GM19043 (cell line): ENCODE results near the gene MROH7.

ENCODE experiments used
- ATAC-seq: cut with Tn5 transposase; IDR thresholded peaks from one replicate; pipeline ENCODE4 v1.9.1; 2021; ENCODE audit warnings: low read depth; ENCODE audit not compliant: unreplicated experiment

Gene MROH7

DNA sequence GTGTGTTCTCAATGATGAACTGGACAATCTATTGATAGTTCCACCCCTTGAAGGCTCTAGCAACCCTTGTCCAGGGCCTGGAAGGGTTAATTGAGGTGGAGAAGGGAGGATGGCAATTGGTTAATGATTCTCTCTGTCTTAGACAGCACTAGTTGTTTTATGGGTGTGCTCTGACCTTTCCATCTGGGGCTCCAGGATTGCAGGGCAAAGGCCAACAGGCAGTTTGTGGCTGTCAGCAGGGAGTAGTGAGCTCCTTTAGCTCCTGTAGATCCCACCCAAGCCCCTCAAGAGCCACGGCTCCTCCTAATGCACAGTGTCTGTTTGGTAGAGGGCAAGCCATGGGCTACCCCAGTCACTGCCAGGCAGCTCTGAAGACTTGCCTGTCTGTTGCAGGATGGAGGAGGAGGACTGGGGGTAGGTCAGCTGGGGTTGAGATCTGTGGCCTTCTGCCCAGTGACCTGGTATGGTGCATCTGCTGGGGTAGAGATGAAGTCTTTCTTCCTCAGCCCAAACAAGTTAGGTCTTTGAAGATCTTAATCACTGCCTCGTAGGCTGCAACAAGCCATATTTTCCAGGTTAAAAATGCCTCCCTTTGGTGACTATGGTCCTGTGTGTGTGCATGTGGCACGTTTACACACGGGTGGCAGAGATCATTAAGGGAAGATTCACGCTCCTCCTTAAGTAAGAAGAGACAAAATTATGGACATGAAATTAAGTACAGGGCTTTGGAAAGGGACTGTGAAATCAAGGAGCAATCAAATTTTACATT, 7.7 kb downstream of the MROH7 start:
- ATAC-seq: no peak

DNA sequence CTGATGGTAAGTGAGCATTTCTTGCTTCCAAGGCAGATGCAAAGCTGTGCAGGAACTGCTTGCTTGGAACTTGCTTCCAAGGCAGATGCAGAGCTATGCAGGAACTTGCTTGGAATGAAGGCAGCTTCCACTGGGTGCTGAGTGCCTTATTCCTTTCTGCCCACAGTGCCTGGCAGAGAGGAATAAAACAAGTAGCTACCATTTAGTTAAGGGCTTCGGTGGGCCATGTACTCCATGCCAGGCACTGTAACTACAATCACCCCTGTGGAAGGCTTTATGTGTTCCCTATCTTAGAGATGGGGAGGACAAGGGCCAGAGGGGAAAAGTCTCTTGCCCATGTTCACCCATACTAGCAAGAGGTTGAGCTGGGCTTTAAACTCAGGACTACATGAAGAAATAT, 8.3 kb downstream of the MROH7 start:
- ATAC-seq: no peak

DNA sequence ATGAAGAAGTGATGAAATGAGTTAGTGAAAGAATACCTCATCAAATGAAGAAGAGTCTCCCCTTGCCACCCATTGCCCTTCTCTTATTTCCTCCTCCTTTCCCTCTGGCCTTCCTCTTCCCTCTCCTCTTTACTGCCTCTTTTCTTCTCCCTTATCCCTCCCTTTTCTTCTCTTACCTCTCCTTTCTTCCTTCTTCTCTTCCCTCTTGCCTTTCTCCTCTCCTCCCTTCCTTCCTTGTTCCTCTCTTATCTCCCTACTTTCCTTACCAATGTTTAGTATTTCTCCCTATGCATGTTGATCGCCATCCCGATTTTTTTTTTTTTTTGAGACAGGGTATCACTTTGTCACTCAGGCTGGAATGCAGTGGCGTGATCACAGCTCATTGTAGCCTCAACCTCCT, 8.8 kb downstream of the MROH7 start:
- no peak for ATAC-seq

DNA sequence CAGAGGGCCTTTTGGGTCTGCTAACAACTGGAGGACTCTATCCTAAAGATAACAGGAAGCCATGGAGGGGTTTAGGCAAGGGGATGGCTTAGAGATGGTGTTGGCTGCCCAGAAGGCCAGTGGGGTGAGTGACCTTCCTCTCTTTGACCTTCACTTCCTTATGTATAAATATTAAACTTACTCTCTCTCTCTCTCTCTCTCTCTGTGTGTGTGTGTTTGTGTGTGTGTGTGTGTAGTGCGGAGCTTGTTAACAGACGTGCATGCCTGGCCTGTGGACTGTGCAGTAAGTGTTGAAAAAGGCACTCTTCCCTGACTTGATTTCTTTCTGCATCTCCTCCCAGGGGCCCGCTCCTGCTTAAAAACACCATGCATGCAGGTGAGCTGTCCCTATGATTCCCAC, 10.0 kb downstream of the MROH7 start:
- ATAC-seq: no peak

DNA sequence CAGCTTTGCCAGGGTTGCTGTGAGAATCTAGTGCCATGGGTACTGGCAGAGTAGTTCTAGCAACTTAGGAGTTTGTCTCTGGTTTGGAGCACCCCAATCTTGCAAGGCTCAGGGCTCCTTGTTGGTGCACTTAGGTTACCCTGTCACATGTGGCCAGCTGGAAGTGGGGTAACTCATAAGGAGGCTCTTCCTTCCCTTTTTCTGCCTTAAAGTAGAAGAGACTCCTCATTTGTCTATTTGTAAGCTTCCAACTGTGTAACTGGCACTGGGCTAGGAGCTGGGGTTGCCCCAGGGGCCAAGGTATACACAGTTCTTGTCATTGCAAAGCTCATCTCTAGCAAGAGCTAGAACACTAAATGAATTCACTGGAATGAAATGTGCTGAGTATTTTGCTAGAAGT, 10.6 kb downstream of the MROH7 start:
- no peak for ATAC-seq

DNA sequence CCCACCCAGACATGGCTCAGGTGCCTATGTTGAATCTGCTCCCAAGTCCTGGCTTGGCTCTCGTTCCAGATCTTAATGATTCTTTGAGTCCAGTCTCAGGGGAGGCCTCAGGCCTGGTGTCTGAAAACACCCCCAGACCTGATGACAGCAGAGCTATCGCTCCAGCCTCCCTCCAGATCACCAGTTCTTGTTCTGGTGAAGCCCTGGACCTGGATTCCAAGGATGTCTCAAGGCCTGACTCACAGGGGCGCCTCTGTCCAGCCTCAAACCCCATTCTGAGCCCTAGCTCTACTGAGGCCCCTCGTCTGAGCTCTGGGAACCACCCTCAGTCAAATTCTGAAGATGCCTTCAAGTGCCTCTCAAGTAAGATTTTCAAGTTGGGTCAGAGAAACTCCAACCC, 11.4 kb downstream of the MROH7 start:
- ATAC-seq: no peak

DNA sequence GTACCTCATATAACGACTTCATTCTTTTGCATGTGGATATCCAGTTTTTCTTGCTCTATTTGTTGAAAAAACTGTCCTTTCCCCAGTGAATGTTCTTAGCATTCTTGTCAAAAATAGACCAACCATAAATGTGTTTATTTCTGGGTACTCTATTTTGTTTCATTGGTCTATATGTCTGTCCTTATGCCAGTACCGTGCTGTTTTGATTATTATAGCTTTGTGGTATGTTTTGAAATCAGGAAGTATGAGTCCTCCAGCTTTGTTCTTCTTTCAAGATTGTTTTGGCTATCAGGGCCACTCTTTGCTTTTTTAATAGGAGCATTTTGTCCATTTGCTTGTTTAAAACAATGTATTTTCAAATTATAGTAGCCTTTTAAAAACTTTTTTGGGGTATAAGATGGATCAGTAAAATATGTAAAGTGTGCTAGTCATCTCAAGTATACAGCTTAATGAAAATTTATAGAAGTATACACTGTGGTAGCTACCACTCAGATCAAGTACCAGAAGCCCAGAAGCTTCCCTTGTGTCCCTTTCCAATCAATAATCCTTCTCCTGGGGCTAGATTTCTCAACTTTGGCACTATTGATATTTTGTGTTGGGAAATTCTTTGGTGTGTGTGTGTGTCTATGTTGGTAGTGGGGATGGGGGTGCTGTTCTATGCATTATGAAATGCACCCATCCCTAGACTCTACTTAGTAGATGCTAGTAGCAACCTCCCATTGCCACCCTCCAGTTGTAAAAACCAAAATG, 16.8 kb downstream of the MROH7 start:
- ATAC-seq: no peak

DNA sequence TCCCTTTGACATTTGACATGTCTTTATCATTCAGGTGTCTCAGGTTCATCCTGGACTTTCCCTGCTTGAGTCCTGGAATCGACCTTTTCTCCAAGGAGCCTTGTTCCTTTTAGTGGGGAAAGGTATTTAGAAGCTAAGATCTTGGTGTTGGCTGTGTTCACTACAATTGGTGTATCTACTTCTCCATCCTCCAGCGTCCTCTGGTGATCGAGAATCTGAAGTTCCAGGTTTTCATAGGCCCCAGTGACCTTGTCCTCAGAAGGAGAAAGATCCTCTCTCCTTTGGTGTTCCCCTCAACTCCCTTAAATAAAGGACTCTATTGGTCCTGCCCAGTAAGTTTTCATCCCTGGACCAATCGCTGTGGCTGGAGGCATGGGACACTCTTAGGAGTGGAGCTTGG, 22.1 kb downstream of the MROH7 start:
- ATAC-seq: no peak

DNA sequence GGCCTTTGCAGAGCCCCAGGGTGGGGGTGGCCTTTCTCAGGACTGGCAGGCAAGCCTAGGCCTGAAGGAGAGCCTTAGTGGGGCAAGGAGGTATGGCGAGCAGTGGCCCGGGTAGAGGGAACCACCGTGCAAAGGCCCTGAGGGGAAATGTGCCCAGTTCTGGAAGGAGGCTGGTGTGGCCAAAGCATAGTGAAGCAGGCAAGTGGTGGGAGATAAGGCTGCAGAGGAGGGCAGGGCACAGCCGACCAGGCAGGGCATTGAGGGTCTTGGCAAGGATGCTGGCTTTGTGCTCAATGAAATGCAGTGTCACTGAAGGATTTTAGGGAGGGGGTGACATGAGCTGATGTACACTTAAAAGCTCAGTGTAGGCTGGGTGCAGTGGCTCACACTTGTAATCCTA, 22.8 kb downstream of the MROH7 start:
- ATAC-seq: no peak

DNA sequence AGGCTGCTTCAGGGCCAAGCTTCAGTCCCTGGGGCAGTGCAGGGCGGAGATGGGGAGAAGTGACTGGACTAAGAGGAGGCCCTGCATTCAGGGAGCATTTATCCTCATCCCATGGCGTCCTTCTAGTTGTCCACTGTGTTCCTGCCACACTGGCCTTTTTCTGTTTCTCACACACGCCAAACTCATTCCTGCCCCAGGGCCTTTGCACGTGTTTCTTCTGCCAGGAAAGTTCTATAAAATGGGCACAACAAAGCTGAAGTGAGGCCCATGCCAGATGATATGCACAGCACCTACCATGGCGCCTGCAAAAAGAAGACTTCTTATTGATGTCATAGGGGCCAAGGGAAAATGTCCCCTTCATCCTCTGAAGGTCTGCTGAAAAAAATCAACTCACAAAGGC, 24.3 kb downstream of the MROH7 start:
- no peak for ATAC-seq

DNA sequence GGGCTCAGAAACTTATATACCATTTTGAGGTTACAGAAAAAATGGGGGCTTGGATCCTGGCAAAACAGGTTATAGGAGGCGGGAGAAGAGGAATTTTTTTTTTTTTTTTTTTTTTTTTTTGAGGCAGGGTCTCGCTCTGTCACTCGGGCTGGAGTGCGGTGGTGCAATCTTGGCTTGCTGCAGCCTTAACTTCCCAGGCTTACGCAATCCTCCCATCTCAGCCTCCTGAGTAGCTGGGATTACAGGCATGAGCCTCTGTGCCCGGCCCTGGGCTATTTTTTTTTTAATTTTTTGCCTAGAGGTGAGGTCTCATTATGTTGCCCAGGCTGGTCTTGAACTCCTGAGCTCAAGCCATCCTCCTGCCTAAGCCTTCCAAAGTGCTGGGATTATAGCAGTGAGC, 24.7 kb downstream of the MROH7 start:
- ATAC-seq: no peak

DNA sequence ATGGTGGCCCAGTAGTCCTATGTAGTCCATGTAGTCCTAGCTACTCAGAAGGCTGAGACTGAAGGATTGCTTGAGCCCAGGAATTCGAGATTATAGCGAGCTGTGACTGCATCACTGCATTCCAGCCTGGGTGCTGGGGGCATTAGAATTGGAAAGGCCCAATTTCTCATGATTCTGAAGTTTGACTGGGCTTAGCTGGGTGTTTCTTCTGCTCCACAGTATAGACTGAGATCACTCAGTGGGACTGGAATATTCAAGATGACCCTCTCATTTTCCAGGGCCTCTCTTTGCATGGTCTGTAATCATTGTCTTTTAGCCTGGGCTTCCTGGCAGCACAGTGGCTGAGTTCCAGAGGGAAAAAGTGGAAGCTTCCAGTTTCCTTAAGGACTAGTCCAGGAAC, 26.2 kb downstream of the MROH7 start:
- ATAC-seq: no peak

DNA sequence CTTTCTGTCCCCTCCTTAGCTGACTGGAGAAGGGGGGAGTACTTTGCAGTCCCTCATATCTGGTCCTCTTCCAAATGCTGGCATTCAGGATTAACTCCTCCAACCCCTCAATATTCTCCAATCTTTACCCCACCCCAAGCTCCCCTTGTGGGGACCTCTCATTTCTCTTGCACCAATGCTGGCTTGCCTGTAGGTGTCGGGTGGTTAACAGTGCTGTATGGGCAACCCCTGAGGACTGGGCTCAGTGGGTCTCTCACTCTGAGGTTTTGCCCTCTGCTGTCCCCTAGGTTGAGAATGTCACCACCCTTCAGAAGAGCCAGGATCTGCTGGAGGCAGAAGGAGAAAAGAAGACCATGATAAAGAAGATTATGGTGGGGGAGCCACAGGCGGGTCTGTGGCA, 27.0 kb downstream of the MROH7 start:
- no peak for ATAC-seq

DNA sequence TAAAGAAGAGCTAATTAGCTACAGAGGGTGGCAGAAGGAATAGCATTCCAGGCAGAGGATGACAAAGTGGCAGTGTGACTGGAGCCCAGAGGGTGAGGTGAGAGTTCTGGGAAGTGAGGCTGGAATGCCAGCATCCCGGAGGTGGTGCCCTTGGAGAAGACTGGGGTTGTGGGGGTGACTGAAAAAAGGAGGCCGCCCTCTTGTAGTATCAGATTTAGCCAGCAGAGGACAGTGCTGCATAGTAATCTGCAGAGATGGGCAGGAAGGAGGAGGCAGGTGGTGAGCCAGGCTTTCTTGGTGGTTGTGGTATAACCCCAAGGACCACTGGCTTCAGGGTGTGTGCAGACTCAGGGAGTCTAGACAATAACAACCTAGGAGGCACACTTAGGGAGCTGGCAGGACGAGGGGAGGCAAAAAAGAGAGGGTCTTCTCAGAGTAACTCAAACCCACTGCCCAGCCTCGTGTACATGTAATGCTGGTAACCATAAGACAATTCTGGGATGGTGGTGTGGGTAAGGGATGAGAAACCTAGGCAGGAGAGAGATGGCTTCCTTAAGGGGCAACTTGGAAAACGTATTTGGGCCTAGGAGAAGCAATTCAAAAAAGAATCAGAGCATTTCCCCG, 30.5 kb downstream of the MROH7 start:
- no peak for ATAC-seq

DNA sequence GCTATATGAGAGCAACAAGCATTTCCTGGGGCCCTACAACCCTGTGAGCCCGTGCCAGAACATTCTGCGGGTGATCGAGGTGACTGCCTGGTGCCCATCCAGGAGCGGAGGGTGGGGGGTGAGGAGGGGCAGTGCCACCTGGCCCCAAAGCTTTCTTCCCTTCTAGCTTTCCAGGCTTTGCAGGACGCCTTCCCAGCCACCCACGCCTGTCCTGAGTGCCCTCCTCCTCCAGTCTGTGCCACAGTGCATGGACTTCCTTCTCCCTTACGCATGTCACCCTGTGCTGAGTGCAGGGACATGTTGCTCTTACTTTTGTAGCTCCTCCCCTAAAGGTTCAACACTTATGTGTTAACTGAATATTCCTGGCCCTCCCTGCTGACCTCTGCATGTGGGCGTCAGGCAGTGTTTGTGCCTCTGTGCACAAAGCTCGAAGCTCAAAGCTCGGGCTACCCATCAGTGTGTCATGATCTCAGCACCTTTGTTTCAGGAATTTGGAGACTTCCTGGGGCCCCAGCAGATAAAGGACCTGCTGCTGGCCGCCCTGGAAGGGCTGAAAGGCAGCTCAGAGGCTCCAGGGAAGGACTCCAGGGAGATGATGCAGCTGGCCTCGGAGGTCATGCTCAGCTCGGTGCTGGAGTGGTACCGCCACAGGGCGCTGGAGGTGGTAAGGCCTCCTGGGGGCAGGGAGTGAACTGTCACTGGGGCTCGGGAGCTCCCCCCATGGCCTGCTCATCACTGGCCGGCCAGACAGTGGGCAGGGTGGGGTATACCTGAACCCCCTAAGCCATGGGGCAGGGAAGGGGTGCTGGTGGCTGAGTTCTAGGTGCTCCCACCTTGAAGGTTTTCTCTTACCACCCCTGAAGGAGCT, 37.4 kb downstream of the MROH7 start:
- no peak for ATAC-seq

DNA sequence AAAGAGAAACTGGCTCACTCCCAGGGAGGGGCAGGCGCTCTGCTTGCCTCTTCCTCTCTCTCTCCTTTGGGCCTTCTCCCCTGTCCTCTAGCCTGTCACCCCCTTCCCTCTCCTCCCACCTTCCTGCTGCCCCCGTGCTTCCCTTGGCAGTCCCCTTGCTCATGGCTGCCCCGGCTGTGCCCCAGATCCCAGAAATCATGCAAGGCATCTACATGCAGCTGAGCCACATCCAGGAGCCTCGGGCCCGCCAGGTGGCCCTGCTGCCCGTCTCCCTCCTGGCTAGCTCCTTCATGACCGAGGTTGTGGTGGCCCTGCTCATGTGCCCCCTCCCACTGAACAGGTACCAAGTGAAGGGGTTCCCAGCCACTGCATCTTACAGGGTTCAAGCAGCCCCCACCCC, 38.1 kb downstream of the MROH7 start:
- ATAC-seq: no peak

DNA sequence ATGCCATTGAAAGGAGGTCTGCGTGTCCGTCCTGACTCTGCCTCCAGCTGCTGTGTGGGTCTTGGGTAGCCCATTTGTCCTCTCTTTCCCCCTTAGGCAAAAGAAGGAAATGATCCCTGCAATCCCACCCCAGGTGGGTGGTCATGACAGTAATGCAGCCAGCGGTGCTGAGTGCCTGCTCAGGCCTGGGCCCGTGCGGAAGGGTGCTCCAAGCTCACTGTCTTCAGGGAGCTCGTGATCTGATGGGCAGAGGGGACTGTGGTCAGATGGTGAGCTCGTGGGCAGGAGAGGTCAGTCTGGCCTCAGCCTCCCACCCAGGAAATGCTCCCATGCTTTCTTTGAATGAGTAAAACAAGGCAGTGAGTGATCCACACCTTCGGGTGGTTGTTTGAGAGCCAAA, 38.8 kb downstream of the MROH7 start:
- ATAC-seq: no peak

DNA sequence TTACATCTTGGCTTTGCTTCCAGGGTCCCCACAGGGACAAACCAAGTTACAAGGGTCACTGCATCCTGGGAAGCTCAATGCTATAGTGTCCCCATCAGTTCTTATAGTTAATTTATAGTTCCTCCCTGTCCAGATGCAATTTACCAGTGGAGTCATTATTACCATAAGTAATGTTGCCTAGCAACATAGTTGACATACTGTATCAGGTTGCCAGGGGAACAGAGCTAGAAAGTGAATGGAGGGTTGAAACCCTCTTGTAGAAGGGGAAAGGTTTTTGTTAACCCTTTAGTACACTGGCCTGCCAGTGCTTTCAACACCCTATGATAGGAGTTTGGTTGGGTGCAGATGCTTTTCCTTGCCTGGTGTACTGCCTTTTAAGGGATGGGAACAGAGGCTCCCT, 39.8 kb downstream of the MROH7 start:
- no peak for ATAC-seq

DNA sequence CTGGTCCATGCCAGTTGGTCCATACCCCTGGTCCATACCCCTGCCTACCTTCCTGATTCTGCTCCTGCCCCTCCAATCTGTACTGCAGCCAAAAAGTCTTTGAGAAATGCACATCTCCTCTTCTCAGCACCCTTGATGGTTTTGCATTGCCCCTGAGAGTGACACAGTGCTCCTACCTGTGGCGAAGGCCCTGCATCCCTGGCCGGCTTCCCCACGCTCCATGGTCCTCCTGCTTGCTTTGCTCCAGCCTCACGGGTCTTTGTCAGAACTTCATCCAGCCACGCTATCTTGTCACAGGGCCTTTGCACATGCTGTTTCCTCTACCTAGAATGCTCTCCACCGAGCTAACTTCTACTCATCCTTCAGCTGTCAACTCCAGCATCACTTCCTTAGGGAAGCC, 41.9 kb downstream of the MROH7 start:
- ATAC-seq: no peak

DNA sequence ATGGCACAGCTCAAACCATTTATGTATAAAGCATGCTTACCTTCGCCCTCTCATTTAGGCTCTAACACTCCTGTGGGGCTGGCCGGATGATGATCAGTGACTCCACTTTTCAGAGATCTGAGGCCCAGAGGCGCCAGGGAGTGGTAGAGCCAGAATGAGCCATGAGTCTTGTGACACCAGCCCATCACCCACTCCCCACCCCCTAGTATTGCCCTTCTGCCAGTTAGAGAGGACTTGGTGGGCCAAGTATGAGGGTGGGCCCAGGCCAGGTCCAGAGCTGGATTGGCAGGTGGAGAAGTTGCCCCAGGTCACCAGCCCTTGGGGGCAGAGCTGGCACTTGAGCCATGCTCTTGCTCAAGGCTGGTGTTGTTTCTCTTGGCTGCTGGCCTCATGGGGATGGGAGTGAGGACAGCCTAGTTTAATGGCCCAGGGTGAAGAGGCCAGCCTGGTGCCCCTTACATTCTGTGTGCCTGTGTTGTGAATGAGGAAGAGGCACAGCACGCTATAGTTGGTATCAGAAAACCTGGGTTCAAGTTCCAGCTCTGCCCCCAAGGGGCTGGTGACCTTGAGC, 43.8 kb downstream of the MROH7 start:
- ATAC-seq: no peak

DNA sequence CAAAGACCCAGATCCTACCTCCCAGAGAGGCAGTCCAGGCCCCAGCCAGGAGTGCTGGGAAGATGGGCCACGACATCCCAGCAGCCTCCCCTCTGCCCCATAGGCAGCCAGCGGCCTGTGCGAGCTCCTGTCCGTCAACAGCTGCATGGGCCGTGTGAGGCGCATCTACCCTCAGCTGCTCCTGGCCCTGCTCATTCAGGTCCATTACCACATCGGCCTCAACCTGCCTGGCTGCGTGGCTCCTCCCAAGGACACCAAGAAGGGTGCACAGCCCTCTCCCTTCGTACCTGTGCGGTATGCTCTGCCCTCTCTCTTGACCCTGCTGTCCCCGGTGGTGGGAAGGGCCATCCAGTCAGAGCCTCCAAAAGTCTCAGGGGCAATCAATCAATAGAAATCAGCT, 44.6 kb downstream of the MROH7 start:
- ATAC-seq: no peak
